GM12874 (cell line): ENCODE measurements around the gene HNRNPH2.

Source experiments
- TF ChIP-seq, protein P1 (sequence below): IDR thresholded peaks from 2 replicates; pipeline ENCODE4 v1.5.1; 2011; ENCODE audit warnings: low read depth, mild to moderate bottlenecking, control low read depth, low read length, moderate library complexity; ENCODE audit not compliant: insufficient read depth

Gene HNRNPH2

DNA sequence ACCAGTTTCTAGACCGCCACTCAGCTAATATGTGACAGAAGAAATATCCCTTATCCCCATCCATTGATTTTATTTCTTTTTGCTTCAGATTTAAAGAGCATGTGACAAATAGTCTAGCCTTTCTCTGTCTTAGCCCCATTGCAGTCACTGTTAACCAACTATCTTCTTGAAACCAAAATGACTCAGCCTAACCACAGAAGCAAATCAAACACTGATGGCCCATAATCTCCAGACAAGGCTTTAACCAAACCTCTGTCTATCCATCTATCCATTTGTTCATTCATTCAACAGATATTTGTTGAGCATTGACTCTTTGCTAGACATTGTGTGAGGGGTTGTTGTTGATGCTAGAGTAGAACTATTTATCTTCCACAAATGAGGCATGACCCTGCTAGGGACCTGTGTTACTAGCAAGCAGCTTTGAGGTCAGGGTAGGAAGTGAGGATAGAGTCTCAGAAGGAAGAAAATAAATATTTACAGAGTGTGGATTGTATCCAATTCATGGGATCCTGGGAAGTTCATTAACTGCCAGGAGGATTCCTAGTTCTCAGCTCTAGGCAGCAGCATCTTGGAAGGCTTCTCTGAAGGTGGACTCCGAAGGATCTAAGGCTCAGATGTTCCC is 22.5 kb downstream of the HNRNPH2 start:
- TF ChIP-seq, protein P1, sequence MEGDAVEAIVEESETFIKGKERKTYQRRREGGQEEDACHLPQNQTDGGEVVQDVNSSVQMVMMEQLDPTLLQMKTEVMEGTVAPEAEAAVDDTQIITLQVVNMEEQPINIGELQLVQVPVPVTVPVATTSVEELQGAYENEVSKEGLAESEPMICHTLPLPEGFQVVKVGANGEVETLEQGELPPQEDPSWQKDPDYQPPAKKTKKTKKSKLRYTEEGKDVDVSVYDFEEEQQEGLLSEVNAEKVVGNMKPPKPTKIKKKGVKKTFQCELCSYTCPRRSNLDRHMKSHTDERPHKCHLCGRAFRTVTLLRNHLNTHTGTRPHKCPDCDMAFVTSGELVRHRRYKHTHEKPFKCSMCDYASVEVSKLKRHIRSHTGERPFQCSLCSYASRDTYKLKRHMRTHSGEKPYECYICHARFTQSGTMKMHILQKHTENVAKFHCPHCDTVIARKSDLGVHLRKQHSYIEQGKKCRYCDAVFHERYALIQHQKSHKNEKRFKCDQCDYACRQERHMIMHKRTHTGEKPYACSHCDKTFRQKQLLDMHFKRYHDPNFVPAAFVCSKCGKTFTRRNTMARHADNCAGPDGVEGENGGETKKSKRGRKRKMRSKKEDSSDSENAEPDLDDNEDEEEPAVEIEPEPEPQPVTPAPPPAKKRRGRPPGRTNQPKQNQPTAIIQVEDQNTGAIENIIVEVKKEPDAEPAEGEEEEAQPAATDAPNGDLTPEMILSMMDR = no peak

GRCh38 chrX:101442085-101442484 is 34.1 kb downstream of the HNRNPH2 start:
- TF ChIP-seq, protein P1 = no peak

GRCh38 chrX:101449279-101449678 is 41.3 kb downstream of the HNRNPH2 start:
- TF ChIP-seq, protein P1 = no peak

GRCh38 chrX:101450085-101450484 is 42.1 kb downstream of the HNRNPH2 start:
- TF ChIP-seq, protein P1 = no peak

GRCh38 chrX:101450961-101451360 is 42.9 kb downstream of the HNRNPH2 start:
- TF ChIP-seq, protein P1 = no peak

- TF ChIP-seq, protein P1 = no peak
Measured at GRCh38 chrX:101452056-101452455, 44.0 kb downstream of the HNRNPH2 start.

DNA sequence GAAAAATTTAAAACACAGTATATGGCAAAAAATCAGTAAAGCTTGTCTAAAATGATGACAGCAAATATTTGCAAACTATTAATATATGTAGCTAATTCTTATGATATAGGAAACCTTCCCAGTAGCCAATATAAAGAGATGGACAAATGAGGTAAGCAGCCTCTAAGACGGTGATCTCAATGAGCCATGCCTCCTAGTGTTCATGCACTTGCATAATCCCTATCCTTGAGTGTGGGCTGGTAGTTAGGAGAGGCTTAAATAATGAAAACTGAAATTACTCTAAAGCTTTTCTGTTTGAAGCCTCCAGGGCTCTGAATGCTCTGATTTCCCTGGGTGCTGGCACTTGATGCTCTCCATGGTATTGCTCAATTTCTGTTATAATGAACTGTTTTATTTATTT is 52.6 kb downstream of the HNRNPH2 start:
- TF ChIP-seq, protein P1 = no peak
